ENCODE measurements around the gene SLC35A5. TPM values are rescaled to one million over a fixed set of nuclear protein-coding genes. Genes with fewer than 3 reads are reported as not detected.

The SLC35A5 gene
- total and polyA plus RNA-seq, 2 of the 8 experiments (the other 6 are each of a cell fraction or from before 2014, with no cell fraction given) = 36.5 to 38.6 TPM

DNA sequence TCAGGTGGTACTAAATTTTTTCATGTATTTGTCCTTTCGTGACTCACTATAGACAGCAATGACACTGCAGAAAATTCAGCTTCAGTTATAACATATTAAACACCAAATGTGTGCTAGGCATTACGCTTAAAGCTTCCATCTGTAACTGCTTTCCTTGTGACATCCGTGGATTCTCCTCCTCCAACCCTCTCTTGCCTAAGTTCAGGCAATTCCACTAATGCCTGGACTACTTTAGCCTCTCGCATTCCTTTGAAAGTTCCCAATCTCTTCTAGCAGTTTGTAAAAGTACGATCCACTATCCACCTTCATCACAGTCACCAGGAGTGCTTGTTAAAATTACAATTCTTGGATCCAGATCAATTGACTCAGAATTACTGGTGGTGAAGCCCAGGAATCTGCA, 61.4 kb downstream of the SLC35A5 start:
- Histone ChIP-seq H3K79me1 (ENCODE audit: low read depth, low read length) (no peaks in the 10 kb centered on the region), H3K9ac (replicated peaks in 1 of 4; ENCODE audit: extremely low read depth in 1 of 4, low read depth in 3 of 4, low read length in 3 of 4) (no peak overlapping the region), H2BK120ac (replicated peaks; ENCODE audit: low read depth, low read length) (no peak overlapping the region), H2AFZ (ENCODE audit: low read length) (peak overlapping the region; percentile 27; the same call in 1 of the 2 replicates), H3K4me3 (ENCODE audit: extremely low read depth in 1 of 4, insufficient read depth in 2 of 4, low read depth in 3 of 4, low read length in 4 of 4) (no peak overlapping the region), H3K4me1 (replicated peaks in 1 of 4; ENCODE audit: control insufficient read depth in 3 of 4, insufficient read depth in 4 of 4, low read length in 3 of 4) (peaks cover 0 to 4% (median 0%) of the 10 kb centered on the region in 4 experiments; a peak in 2 of 7 replicates), H3K23ac (ENCODE audit: insufficient read length) (no peak overlapping the region), H2BK12ac (ENCODE audit: low read depth, low read length) (no peak overlapping the region), H3K4ac (replicated peaks; ENCODE audit: insufficient read length, low read depth, low read length) (no peak overlapping the region), H2BK5ac (ENCODE audit: low read depth, low read length) (no peak overlapping the region), H3K18ac (ENCODE audit: extremely low read depth, low read length) (no peak overlapping the region), H3K36me3 (ENCODE audit: control insufficient read depth in 2 of 4, insufficient read depth in 4 of 4, low read length in 3 of 4) (no peaks in the 10 kb centered on the region), H4K5ac (ENCODE audit: insufficient read length, low read depth, low read length) (no peak overlapping the region), H4K20me1 (replicated peaks in 1 of 2; ENCODE audit: control insufficient read depth in 1 of 2, insufficient read depth in 2 of 2, low read length in 2 of 2) (no peaks in the 10 kb centered on the region), H2AK5ac (ENCODE audit: low read depth, low read length) (no peak overlapping the region), H3K27me3 (replicated peaks in 1 of 4; ENCODE audit: control insufficient read depth in 3 of 4, extremely low read depth in 1 of 4, insufficient read depth in 3 of 4, low read length in 3 of 4) (no peaks in the 10 kb centered on the region), H3K23me2 (ENCODE audit: low read depth, low read length) (no peaks in the 10 kb centered on the region), H3K4me2 (ENCODE audit: insufficient read depth in 1 of 2, low read depth in 2 of 2, low read length in 2 of 2) (no peak overlapping the region), H4K8ac (ENCODE audit: extremely low read depth, insufficient read depth, low read length) (no peak overlapping the region), H3K9me3 (ENCODE audit: insufficient read depth in 2 of 2, low read depth in 1 of 2, low read length in 1 of 2) (no peaks in the 10 kb centered on the region; a peak in 1 of 4 replicates), H3K27ac (ENCODE audit: low read depth, low read length) (no peak overlapping the region), H3K56ac (replicated peaks; ENCODE audit: insufficient read length, low read depth, low read length) (no peak overlapping the region), H3K79me2 (ENCODE audit: control insufficient read depth in 1 of 2, insufficient read depth in 2 of 2, low read length in 2 of 2) (no peaks in the 10 kb centered on the region), H2BK15ac (ENCODE audit: low read length) (no peak overlapping the region), H2BK20ac (ENCODE audit: low read length) (no peak overlapping the region), H3K14ac (ENCODE audit: insufficient read length) (no peak overlapping the region), H4K91ac (replicated peaks; ENCODE audit: insufficient read length, low read length) (no peak overlapping the region)
- FAIRE-seq (no peak), DNase-seq (ENCODE audit: low read depth in 1 of 2, low spot score in 2 of 2) (no peak)
- ChIA-PET CTCF (ENCODE audit: partially characterized antibody) (interaction anchor here (1.2 to 2.3 kb wide), 2 partner anchors 16 to 19 kb away, joined by 3 to 5 read pairs; no protein-coding TSS in a partner anchor), POLR2A (ENCODE audit: partially characterized antibody) (interaction anchor here (0.9 to 1.4 kb wide), 2 partner anchors 10 to 58 kb away, joined by 3 to 7 read pairs; no protein-coding TSS in a partner anchor)
- WGBS, 2 experiments (ENCODE audit: extremely low coverage in 1 of 2, insufficient coverage in 1 of 2, insufficient read length in 1 of 2, insufficient replicate concordance in 2 of 2, low coverage in 1 of 2, low lambda C conversion rate in 2 of 2, missing lambda C conversion rate in 1 of 2) = 80% methylated on average over 5 of the region's 5 CpGs; no CpG with 5 or more reads in 1 of the 2 experiments
- TF ChIP-seq SAP30 (IDR thresholded peaks at IDR 0.05; ENCODE audit: insufficient read depth, insufficient replicate concordance, low read length) (no peak), CHD1 (IDR thresholded peaks at IDR 0.05; ENCODE audit: low read depth, low read length) (no peak), RNF2 (IDR thresholded peaks at IDR 0.05; ENCODE audit: borderline replicate concordance, low read depth, low read length, missing control alignments, poor library complexity, severe bottlenecking) (no peak)
